ENCODE measurements around the gene FRMPD2.

GRCh38 chr10:48194830-48195229 is 79.7 kb downstream of the FRMPD2 start:
- peak in 2 of 3 donors; percentile 53 to 71 for TF ChIP-seq POLR2AphosphoS5 (IDR thresholded peaks at IDR 0.05)
- TF ChIP-seq CTCF (IDR thresholded peaks at IDR 0.05): no peak
- TF ChIP-seq EP300 (IDR thresholded peaks at IDR 0.05; ENCODE audit: low read depth): no peak

Measured in transverse colon (tissue), 4 donors.